ENCODE measurements around the gene SAMD4A. TPM values are rescaled to one million over a fixed set of nuclear protein-coding genes. Genes with fewer than 3 reads are reported as not detected.

SAMD4A gene
- total RNA-seq, 2 donors from 2014 or later, result 1.9 to 8.0 TPM

DNA sequence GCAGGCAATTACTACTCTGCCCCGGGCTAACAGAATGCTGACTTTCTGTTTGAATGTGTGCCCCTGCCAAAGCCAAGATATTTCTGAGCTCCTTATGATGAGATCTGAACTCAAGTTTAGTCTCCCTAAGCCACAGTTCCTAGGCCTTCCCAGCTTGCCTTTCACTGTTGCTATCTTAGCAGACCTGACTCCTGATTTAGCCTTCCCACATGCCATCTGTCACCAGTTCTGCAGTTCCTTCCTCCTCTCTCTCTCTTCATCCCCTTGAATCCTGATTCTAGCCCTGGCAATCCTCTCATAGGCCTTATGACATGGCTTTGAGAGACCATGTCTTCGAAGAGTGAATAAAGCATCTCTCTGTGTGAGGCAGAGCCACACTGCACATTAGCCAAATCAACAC lies 12.5 kb upstream of the SAMD4A start:
- peaks cover 2% of the 10 kb centered on the region for H3K4me1 Mint-ChIP-seq
- Histone ChIP-seq H3K9me3 (ENCODE audit: control insufficient read depth, low read length) (no peaks in the 10 kb centered on the region), H3K4me1 (ENCODE audit: control insufficient read depth, insufficient read depth, low read length) (no peaks in the 10 kb centered on the region), H3K27ac (ENCODE audit: low read depth, low read length) (no peak overlapping the region), H3K36me3 (ENCODE audit: control insufficient read depth, insufficient read depth, low read length) (no peaks in the 10 kb centered on the region), H3K27me3 (ENCODE audit: control insufficient read depth, insufficient read depth, low read length, poor library complexity, severe bottlenecking) (no peaks in the 10 kb centered on the region), H3K9ac (ENCODE audit: extremely low read depth, low read length, poor library complexity, severe bottlenecking) (no peak overlapping the region), H3K4me3 (ENCODE audit: low read length) (no peak overlapping the region)
- H3K27me3 Mint-ChIP-seq (ENCODE audit: insufficient read depth), result no peaks in the 10 kb centered on the region
- H3K9me3 Mint-ChIP-seq, result no peaks in the 10 kb centered on the region
- 98 to 100% methylated on average over 2 of the region's 2 CpGs for WGBS, 2 experiments (ENCODE audit: insufficient coverage in 1 of 2, insufficient read length in 1 of 2)
- H3K27ac Mint-ChIP-seq, result no peak overlapping the region
- TF ChIP-seq, protein P1, sequence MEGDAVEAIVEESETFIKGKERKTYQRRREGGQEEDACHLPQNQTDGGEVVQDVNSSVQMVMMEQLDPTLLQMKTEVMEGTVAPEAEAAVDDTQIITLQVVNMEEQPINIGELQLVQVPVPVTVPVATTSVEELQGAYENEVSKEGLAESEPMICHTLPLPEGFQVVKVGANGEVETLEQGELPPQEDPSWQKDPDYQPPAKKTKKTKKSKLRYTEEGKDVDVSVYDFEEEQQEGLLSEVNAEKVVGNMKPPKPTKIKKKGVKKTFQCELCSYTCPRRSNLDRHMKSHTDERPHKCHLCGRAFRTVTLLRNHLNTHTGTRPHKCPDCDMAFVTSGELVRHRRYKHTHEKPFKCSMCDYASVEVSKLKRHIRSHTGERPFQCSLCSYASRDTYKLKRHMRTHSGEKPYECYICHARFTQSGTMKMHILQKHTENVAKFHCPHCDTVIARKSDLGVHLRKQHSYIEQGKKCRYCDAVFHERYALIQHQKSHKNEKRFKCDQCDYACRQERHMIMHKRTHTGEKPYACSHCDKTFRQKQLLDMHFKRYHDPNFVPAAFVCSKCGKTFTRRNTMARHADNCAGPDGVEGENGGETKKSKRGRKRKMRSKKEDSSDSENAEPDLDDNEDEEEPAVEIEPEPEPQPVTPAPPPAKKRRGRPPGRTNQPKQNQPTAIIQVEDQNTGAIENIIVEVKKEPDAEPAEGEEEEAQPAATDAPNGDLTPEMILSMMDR (conservative IDR thresholded peaks at IDR 0.05), result no peak
- no peak overlapping the region for H3K4me3 Mint-ChIP-seq
- DNase-seq, result no peak
- H3K36me3 Mint-ChIP-seq (ENCODE audit: low read depth), result no peaks in the 10 kb centered on the region

GRCh38 chr14:54555651-54556050 lies 11.3 kb upstream of the SAMD4A start:
- Histone ChIP-seq H3K36me3 (ENCODE audit: control insufficient read depth, insufficient read depth, low read length) (no peaks in the 10 kb centered on the region), H3K27me3 (ENCODE audit: control insufficient read depth, insufficient read depth, low read length, poor library complexity, severe bottlenecking) (no peaks in the 10 kb centered on the region), H3K27ac (ENCODE audit: low read depth, low read length) (no peak overlapping the region), H3K9ac (ENCODE audit: extremely low read depth, low read length, poor library complexity, severe bottlenecking) (no peak overlapping the region), H3K4me1 (ENCODE audit: control insufficient read depth, insufficient read depth, low read length) (no peaks in the 10 kb centered on the region), H3K9me3 (ENCODE audit: control insufficient read depth, low read length) (no peaks in the 10 kb centered on the region), H3K4me3 (ENCODE audit: low read length) (no peak overlapping the region)
- TF ChIP-seq, protein P1 (conservative IDR thresholded peaks at IDR 0.05), result no peak
- Mint-ChIP-seq H3K27me3 (ENCODE audit: insufficient read depth) (no peaks in the 10 kb centered on the region), H3K4me3 (no peak overlapping the region), H3K36me3 (ENCODE audit: low read depth) (no peaks in the 10 kb centered on the region), H3K4me1 (peaks cover 2% of the 10 kb centered on the region), H3K9me3 (no peaks in the 10 kb centered on the region), H3K27ac (no peak overlapping the region)
- 91 to 100% methylated on average over 2 of the region's 2 CpGs for WGBS, 2 experiments (ENCODE audit: insufficient coverage in 1 of 2, insufficient read length in 1 of 2)
- no peak for DNase-seq

DNA sequence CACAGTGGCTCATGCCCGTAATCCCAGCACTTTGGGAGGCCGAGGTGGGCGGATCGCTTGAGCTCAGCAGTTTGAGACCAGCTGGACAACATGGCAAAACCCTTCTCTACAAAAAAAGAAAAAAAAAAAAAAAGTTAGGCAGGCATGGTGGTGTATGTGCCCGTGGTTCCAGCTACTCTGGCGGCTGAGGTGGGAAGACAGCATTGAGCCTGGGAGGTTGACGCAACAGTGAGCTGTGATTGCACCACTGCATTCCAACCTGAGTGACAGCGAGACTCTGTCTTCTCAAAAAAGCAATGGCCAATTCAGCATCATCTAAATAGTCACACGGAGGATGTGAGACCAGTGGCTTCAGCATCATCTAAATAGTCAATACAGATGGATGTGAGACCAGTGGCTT lies 10.4 kb upstream of the SAMD4A start:
- no peak overlapping the region for H3K4me3 ChIP-seq (ENCODE audit: low read length)
- Mint-ChIP-seq H3K4me3 (no peak overlapping the region), H3K27ac (no peak overlapping the region), H3K27me3 (ENCODE audit: insufficient read depth) (no peaks in the 10 kb centered on the region), H3K36me3 (ENCODE audit: low read depth) (no peaks in the 10 kb centered on the region), H3K4me1 (no peaks in the 10 kb centered on the region), H3K9me3 (no peaks in the 10 kb centered on the region)
- no peaks in the 10 kb centered on the region for H3K9me3 ChIP-seq (ENCODE audit: control insufficient read depth, low read length)
- WGBS, 2 experiments (ENCODE audit: insufficient coverage in 1 of 2, insufficient read length in 1 of 2), result 92% methylated on average over 6 to 9 of the region's 9 CpGs
- no peaks in the 10 kb centered on the region for H3K4me1 ChIP-seq (ENCODE audit: control insufficient read depth, insufficient read depth, low read length)
- H3K9ac ChIP-seq (ENCODE audit: extremely low read depth, low read length, poor library complexity, severe bottlenecking), result no peak overlapping the region
- H3K27ac ChIP-seq (ENCODE audit: low read depth, low read length), result no peak overlapping the region
- no peaks in the 10 kb centered on the region for H3K27me3 ChIP-seq (ENCODE audit: control insufficient read depth, insufficient read depth, low read length, poor library complexity, severe bottlenecking)
- TF ChIP-seq, protein P1 (conservative IDR thresholded peaks at IDR 0.05), result no peak
- peak; percentile 50 for DNase-seq
- H3K36me3 ChIP-seq (ENCODE audit: control insufficient read depth, insufficient read depth, low read length), result no peaks in the 10 kb centered on the region
